PC-3 (cell line): ENCODE data around the gene ID1. TPM values are rescaled to one million over a fixed set of nuclear protein-coding genes. Genes with fewer than 3 reads are reported as not detected.

ENCODE experiments used
- ATAC-seq: fragments of 200-7000 bp; cut with Tn5 transposase; 2 replicates; pipeline ENCODE4 v1.9.1; 2020; ENCODE audit warnings: mild to moderate bottlenecking, moderate library complexity
- BruUV-seq: library from RNA; stranded (reverse); fragments of 400-500 nt; replicated peaks from 2 replicates; lab custom pipeline; 2021; lab: Mats Ljungman, UMichigan
- CTCF ChIA-PET: fragments of 300-600 bp; sonication (Branson Sonifier 250); formaldehyde crosslinking; loops from one replicate; lab custom pipeline; 2022; ENCODE audit warnings: antibody characterized with exemption; lab: Charles Lee
- POLR2A ChIA-PET: fragments of 300-600 bp; sonication (Branson Sonifier 250); formaldehyde crosslinking; loops from one replicate; lab custom pipeline; 2022; ENCODE audit warnings: antibody characterized with exemption; ENCODE audit not compliant: unreplicated experiment; lab: Charles Lee
- DNase-seq: peaks from one replicate; pipeline ENCODE4 v3.0.0-alpha.2; 2015
- H2AFZ ChIP-seq: fragments of 300-600 bp; sonication (generic); 2 replicates; pipeline ENCODE4 v1.6.0; 2016; ENCODE audit warnings: antibody characterized with exemption, low read length
- H3F3A ChIP-seq: fragments of 300-600 bp; sonication (generic); one replicate; pipeline ENCODE4 v1.6.0; 2017; ENCODE audit warnings: antibody characterized with exemption, low read length, control low read depth, mild to moderate bottlenecking; ENCODE audit not compliant: unreplicated experiment
- H3K27ac ChIP-seq: fragments of 300-600 bp; sonication (generic); 2 replicates; pipeline ENCODE4 v1.5.1; 2016; ENCODE audit warnings: mild to moderate bottlenecking, low read length
- H3K27me3 ChIP-seq: fragments of 300-600 bp; sonication (generic); 2 replicates; pipeline ENCODE4 v1.6.1; 2016; ENCODE audit warnings: low read length, mixed read lengths
- H3K36me3 ChIP-seq: fragments of 300-600 bp; sonication (generic); 2 replicates; pipeline ENCODE4 v1.6.1; 2016; ENCODE audit warnings: low read depth, mixed run types, low read length, mixed read lengths
- H3K4me1 ChIP-seq: fragments of 300-600 bp; sonication (generic); 2 replicates; pipeline ENCODE4 v1.5.1; 2016; ENCODE audit warnings: low read length; ENCODE audit not compliant: insufficient read depth
- H3K4me2 ChIP-seq: fragments of 300-600 bp; sonication (generic); 2 replicates; pipeline ENCODE4 v1.6.0; 2016; ENCODE audit warnings: low read length
- H3K4me3 ChIP-seq: fragments of 300-600 bp; sonication (generic); 2 replicates; pipeline ENCODE4 v1.5.1; 2016; ENCODE audit warnings: mild to moderate bottlenecking, low read length, mixed read lengths
- H3K79me2 ChIP-seq: fragments of 300-600 bp; sonication (generic); 2 replicates; pipeline ENCODE4 v1.6.1; 2017; ENCODE audit warnings: low read length, mixed read lengths
- H3K9ac ChIP-seq: fragments of 300-600 bp; sonication (generic); 2 replicates; pipeline ENCODE4 v1.6.0; 2016; ENCODE audit warnings: mild to moderate bottlenecking, low read length
- H3K9me2 ChIP-seq: fragments of 300-600 bp; sonication (generic); replicated peaks from 2 replicates; pipeline ENCODE4 v1.6.1; 2016; ENCODE audit warnings: mixed run types, low read length, mixed read lengths
- H3K9me3 ChIP-seq: fragments of 300-600 bp; sonication (generic); 2 replicates; pipeline ENCODE4 v1.6.1; 2016; ENCODE audit warnings: low read length, mixed read lengths
- H4K20me1 ChIP-seq: fragments of 300-600 bp; sonication (generic); 2 replicates; pipeline ENCODE4 v1.6.1; 2016; ENCODE audit warnings: low read length, mixed read lengths
- CTCF ChIP-seq: fragments of 300-600 bp; sonication (generic); conservative IDR thresholded peaks from 2 replicates; pipeline ENCODE4 v1.5.1; 2017; ENCODE audit warnings: antibody characterized with exemption, low read depth, mild to moderate bottlenecking, low read length
- EZH2 ChIP-seq: fragments of 300-600 bp; sonication (generic); IDR thresholded peaks from one replicate; pipeline ENCODE4 v1.6.1; 2017; ENCODE audit warnings: antibody characterized with exemption, mild to moderate bottlenecking, low read length; ENCODE audit not compliant: unreplicated experiment
- EZH2phosphoT487 ChIP-seq: fragments of 300-600 bp; sonication (generic); IDR thresholded peaks from 2 replicates; pipeline ENCODE4 v1.6.1; 2018; ENCODE audit warnings: mild to moderate bottlenecking, antibody characterized with exemption, low read length, borderline replicate concordance
- intact Hi-C: fragments of 100-400 bp; cut with micrococcal nuclease; formaldehyde crosslinking; loops from 2 replicates; pipeline ENCODE4 v1.9.0; 2023
- total RNA-seq: library from RNA; depleted of rRNA; stranded (reverse); fragments of >200 nt; gene quantifications from 2 replicates; pipeline ENCODE4 v1.2.3, GENCODE V29; 2014

ID1 gene
- total RNA-seq, 1 experiment from 2014 or later: 774 TPM

- Histone ChIP-seq H3F3A (no peaks in the 10 kb centered on the region), H3K9ac (no peak overlapping the region), H3K4me3 (no peak overlapping the region), H3K9me2 (no peaks in the 10 kb centered on the region), H3K27ac (no peak overlapping the region), H3K36me3 (peaks cover 12% of the 10 kb centered on the region; the same call in 1 of the 2 replicates), H2AFZ (no peak overlapping the region), H3K4me1 (peaks cover 46% of the 10 kb centered on the region), H3K4me2 (no peak overlapping the region), H3K27me3 (no peaks in the 10 kb centered on the region), H3K79me2 (no peaks in the 10 kb centered on the region), H3K9me3 (no peaks in the 10 kb centered on the region), H4K20me1 (no peaks in the 10 kb centered on the region)
- POLR2A ChIA-PET: no interaction called here
- no TSS peak for BruUV-seq
- intact Hi-C loops: no loop called here
- no peak for ATAC-seq
- no peak for DNase-seq
- no peak for TF ChIP-seq CTCF
- TF ChIP-seq EZH2phosphoT487: no peak
- TF ChIP-seq EZH2: no peak
- CTCF ChIA-PET: interaction anchor here (0.8 to 6.4 kb wide), 3 partner anchors 22 to 42 kb away, joined by 3 to 86 read pairs (median 78); no protein-coding TSS in a partner anchor
Observed at GRCh38 chr20:31570735-31571617, 34.1 kb upstream of the ID1 start.

DNA sequence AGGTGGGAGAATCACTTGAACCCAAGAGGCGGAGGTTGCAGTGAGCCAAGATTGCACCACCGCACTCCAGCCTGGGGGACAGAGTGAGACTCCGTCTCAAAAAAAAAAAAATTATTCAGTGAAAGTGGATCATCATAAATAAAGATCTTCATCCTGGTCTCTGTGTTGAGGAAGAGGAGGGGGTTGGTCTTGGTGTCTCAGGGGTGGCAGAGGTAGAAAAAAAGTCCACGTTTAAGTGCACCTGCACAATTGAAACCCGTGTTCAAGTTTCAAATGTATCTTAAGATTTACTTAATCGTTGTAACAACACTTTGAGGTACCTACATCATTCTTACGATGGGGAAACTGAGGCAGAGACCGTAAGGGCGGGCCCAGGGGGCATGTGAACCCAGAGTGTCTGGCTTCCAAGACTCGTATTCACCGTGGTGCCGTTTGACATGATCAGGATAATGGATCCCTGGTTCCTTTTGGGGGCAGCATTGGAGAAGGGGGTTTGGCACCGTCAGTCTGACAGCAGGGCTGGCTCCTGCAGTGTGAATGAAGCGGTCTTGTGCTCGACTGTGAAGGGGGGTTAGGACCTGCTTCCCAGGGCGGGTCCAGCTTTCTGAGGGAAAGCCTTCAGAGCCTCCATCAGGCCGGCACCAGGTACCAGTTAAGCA lies 32.9 kb upstream of the ID1 start:
- H3K4me3 ChIP-seq: peak overlapping the region; percentile 44
- CTCF ChIA-PET: interaction anchor here (1.0 to 3.3 kb wide), 4 partner anchors 12 to 40 kb away, joined by 10 to 78 read pairs (median 16); partner anchors contain the start of gene ID1

More for the DNA sequence above, 32.9 kb upstream of the ID1 start:
- peaks cover 34% of the 10 kb centered on the region for H3K4me1 ChIP-seq
- TF ChIP-seq EZH2phosphoT487: no peak
- TF ChIP-seq EZH2: no peak
- TF ChIP-seq CTCF: no peak
- H3K9ac ChIP-seq: peak overlapping the region; percentile 32
- H3K36me3 ChIP-seq: peaks cover 12% of the 10 kb centered on the region; the same call in 1 of the 2 replicates
- H3K9me2 ChIP-seq: no peaks in the 10 kb centered on the region
- H3F3A ChIP-seq: no peaks in the 10 kb centered on the region
- peak overlapping the region; percentile 83 for H3K27ac ChIP-seq
- peak overlapping the region; percentile 74 for H3K4me2 ChIP-seq
- no peaks in the 10 kb centered on the region for H3K9me3 ChIP-seq
- no peaks in the 10 kb centered on the region for H3K79me2 ChIP-seq
- no peaks in the 10 kb centered on the region for H4K20me1 ChIP-seq
- POLR2A ChIA-PET: interaction anchor here (1.0 to 3.2 kb wide), 5 partner anchors 15 to 41 kb away, joined by 6 to 27 read pairs (median 11); partner anchors contain the start of gene ID1
- BruUV-seq: TSS peak; percentile 75
- DNase-seq: no peak
- peak overlapping the region; percentile 20; the same call in 1 of the 2 replicates for H2AFZ ChIP-seq
- peak; percentile 26 for ATAC-seq
- intact Hi-C loops: loop anchor here (1.0 kb wide), 1 partner anchor 36 kb away; no protein-coding TSS in a partner anchor
- no peaks in the 10 kb centered on the region for H3K27me3 ChIP-seq
